Bladder microvascular endothelial cell (primary cell): ENCODE results near the gene DGCR6L. TPM values are rescaled to one million over a fixed set of nuclear protein-coding genes. Genes with fewer than 3 reads are reported as not detected.

Source experiments
- total RNA-seq: library from RNA; depleted of rRNA; stranded (reverse); fragments of >200 nt; gene quantifications from 2 replicates; pipeline ENCODE4 v1.2.3, GENCODE V29; 2014

The DGCR6L gene
- 41.9 and 42.3 TPM in 2 replicates for total RNA-seq

GRCh38 chr22:20319745-20320658 is at the start of gene DGCR6L:
Gene DGCR6L (minus strand): TSS chr22:20320060. CDS start chr22:20319988, 72 bp downstream.

GRCh38 chr22:20268279-20269012 is 51.4 kb downstream of the DGCR6L start, which contains the start of gene RTN4R:
Gene RTN4R (minus strand): TSS chr22:20268318. CDS start chr22:20268092, 226 bp downstream.

Other genes with a start within 250 kb of the DGCR6L start
- 23.8 and 51.7 TPM in 2 replicates for gene DGCR8, start 239.8 kb downstream of the DGCR6L start, total RNA-seq
- gene RANBP1, start 204.0 kb downstream of the DGCR6L start, total RNA-seq: 170 and 192 TPM in 2 replicates
- 33.0 and 52.9 TPM in 2 replicates for gene TRMT2A, start 202.8 kb downstream of the DGCR6L start, total RNA-seq
- gene ZDHHC8, start 188.3 kb downstream of the DGCR6L start, total RNA-seq: 5.3 and 34.4 TPM in 2 replicates
- 9.2 and 13.9 TPM in 2 replicates for gene CCDC188, start 169.0 kb downstream of the DGCR6L start, total RNA-seq
- gene RTN4R, start 51.7 kb downstream of the DGCR6L start, total RNA-seq: 0.16 and 1.3 TPM in 2 replicates
- gene ZNF74, start 74.1 kb upstream of the DGCR6L start, total RNA-seq: 6.0 and 16.0 TPM in 2 replicates
- 4.4 and 9.1 TPM in 2 replicates for gene SCARF2, start 117.8 kb upstream of the DGCR6L start, total RNA-seq
- gene KLHL22, start 175.7 kb upstream of the DGCR6L start, total RNA-seq: 11.0 and 21.2 TPM in 2 replicates
- gene MED15, start 187.6 kb upstream of the DGCR6L start, total RNA-seq: 20.4 and 45.9 TPM in 2 replicates